Brain microvascular endothelial cell (primary cell): ENCODE data around the gene TRIM67.

Source experiments
- DNase-seq: peaks from one replicate; pipeline ENCODE4 v3.0.0-alpha.2; 2020
- H3K27ac ChIP-seq: fragments of 250-450 bp; sonication (Bioruptor Pico); 2 replicates; pipeline ENCODE4 v1.5.1; 2020; ENCODE audit warnings: mild to moderate bottlenecking, moderate library complexity
- H3K27me3 ChIP-seq: fragments of 250-450 bp; sonication (Bioruptor Pico); replicated peaks from 2 replicates; pipeline ENCODE4 v1.5.1; 2020; ENCODE audit warnings: mild to moderate bottlenecking
- H3K36me3 ChIP-seq: fragments of 250-450 bp; sonication (Bioruptor Pico); replicated peaks from 2 replicates; pipeline ENCODE4 v1.5.1; 2020; ENCODE audit warnings: mild to moderate bottlenecking
- H3K4me3 ChIP-seq: 2 replicates; pipeline ENCODE4 v1.5.1; 2011; ENCODE audit warnings: low read depth, mild to moderate bottlenecking, control low read depth, low read length, moderate library complexity
- in situ Hi-C: cut with HindIII; loops from 2 replicates; pipeline ENCODE4 v1.10.0; 2017; ENCODE audit warnings: low sequenced_read_pairs, low pct_ligation_motif_present
- TF ChIP-seq, protein P1 (sequence below): IDR thresholded peaks from 2 replicates; pipeline ENCODE4 v1.5.1; 2011; ENCODE audit warnings: low read depth, mild to moderate bottlenecking, moderate library complexity, low read length, control low read depth, inconsistent platforms; ENCODE audit errors: missing control alignments

The TRIM67 gene

DNA sequence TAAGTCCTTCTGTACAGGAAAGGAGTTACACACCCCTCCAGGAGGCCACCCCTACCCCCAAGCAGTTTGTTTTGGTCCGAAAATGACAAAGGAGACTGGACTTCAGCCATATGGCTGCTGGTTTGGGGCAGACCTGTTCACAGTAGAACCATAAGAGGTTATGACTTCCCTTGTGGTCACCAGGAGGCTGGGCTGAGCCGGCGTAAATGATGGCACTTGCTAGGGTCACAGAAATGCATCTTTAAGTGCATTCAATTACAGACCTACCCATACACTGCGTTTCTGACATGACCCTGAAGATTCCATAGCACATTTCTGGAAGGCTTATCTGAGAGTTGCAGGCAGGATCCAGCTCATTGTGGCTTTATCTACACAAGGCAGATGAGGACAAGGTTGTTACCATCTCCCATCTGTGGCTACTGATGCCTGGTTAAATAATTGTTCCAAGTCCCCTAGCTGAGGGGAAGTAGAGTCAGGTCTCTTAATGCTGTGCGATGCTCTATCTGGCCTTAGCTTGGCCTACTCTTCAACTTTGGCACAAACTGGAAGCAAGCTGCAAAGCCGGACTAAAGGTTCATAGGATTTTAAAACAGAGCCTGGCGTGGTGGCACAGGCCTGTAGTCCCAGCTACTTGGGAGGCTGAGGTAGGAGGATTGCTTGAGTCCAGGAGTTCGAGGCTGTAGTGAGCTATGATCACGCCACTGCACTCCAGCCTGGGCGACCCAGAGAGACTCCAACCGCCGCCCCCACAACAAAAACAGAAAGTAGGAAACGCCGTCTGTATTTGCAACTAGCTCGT, 1.7 kb upstream of the TRIM67 start:
- H3K27ac ChIP-seq, result no peak overlapping the region
- no peak for DNase-seq
- no peaks in the 10 kb centered on the region for H3K36me3 ChIP-seq
- no peak overlapping the region for H3K4me3 ChIP-seq
- peaks cover 15% of the 10 kb centered on the region for H3K27me3 ChIP-seq
- in situ Hi-C loops, result no loop called here
- TF ChIP-seq, protein P1, sequence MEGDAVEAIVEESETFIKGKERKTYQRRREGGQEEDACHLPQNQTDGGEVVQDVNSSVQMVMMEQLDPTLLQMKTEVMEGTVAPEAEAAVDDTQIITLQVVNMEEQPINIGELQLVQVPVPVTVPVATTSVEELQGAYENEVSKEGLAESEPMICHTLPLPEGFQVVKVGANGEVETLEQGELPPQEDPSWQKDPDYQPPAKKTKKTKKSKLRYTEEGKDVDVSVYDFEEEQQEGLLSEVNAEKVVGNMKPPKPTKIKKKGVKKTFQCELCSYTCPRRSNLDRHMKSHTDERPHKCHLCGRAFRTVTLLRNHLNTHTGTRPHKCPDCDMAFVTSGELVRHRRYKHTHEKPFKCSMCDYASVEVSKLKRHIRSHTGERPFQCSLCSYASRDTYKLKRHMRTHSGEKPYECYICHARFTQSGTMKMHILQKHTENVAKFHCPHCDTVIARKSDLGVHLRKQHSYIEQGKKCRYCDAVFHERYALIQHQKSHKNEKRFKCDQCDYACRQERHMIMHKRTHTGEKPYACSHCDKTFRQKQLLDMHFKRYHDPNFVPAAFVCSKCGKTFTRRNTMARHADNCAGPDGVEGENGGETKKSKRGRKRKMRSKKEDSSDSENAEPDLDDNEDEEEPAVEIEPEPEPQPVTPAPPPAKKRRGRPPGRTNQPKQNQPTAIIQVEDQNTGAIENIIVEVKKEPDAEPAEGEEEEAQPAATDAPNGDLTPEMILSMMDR, result no peak

DNA sequence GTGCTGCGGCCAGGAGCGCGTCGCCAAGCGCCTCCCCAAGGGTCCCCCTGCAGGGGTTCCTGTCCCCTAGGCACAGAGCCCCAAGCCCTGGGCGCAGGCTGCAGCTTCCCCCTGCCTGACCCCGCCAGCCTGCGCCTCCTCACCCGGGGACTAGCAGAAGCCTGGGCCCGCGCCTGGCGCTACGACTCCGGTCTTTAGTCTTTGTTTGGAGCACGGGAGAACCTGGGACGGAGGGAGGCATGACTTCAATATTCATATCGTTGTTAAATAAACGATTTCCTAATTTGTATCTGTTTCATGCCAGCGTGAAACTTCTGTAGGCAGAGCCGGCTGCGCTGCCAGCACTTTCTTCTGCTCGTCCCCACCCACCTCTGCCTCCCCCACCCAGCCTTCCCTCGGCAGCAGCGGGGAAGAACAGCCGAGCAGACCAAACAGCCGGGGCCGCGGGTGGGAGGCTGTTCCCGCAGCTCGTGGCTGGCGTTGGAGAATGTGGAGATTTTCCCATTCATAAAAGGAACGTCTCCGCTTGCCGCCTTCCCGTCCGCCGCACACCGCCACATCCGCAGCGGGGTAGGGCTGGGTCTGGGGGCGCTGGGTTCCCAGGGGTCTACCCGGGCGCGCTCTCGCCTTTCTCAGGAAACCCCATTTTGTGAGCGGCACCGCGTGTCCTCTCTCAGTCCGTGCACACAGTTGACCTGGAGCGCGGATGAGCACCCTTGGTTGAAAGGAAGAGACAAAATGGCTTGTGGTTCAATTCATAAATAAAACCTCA, 777 bp upstream of the TRIM67 start:
- Histone ChIP-seq H3K36me3 (no peaks in the 10 kb centered on the region), H3K27ac (no peak overlapping the region), H3K27me3 (peaks cover 15% of the 10 kb centered on the region), H3K4me3 (peak overlapping the region; percentile 59)
- in situ Hi-C loops, result no loop called here
- TF ChIP-seq, protein P1, result no peak
- DNase-seq, result no peak

DNA sequence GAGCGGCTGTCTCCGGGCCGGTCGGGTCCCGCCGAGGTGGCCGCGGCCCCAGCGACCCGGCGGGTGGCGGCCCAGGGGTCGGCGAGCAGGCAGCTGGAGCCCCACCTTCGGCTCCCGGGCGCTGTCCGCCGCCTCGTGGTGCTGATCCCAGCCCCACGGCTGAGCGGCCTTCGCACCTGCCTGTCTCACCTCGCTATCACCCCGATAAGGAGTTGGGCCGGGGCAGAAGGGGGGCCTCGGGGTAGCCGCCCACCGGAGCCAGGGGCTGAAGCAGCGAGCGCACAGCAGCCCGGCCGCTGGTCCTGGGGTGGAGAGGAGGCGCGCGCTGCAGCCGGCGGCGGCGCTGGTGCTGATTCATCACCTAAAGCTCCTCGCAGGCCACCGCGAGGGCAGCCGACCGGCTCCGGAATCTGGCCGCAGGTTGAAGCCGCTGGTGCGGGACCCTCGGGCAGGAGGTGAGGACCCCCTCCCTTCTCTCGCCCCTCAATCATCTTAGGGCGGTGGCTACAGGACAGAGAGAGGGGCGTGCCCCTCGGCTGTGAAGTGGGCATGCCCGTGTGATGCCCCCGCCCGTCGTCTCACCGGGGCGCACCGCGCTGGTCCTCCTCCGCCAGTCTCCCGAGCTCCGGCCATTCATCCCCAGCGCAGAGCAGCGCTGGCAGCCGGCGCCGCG, 575 bp downstream of the TRIM67 start:
- peak overlapping the region; percentile 59 for H3K4me3 ChIP-seq
- TF ChIP-seq, protein P1, result no peak
- no peak overlapping the region for H3K27ac ChIP-seq
- DNase-seq, result peak; percentile 28
- no peaks in the 10 kb centered on the region for H3K36me3 ChIP-seq
- in situ Hi-C loops, result no loop called here
- H3K27me3 ChIP-seq, result peaks cover 15% of the 10 kb centered on the region

DNA sequence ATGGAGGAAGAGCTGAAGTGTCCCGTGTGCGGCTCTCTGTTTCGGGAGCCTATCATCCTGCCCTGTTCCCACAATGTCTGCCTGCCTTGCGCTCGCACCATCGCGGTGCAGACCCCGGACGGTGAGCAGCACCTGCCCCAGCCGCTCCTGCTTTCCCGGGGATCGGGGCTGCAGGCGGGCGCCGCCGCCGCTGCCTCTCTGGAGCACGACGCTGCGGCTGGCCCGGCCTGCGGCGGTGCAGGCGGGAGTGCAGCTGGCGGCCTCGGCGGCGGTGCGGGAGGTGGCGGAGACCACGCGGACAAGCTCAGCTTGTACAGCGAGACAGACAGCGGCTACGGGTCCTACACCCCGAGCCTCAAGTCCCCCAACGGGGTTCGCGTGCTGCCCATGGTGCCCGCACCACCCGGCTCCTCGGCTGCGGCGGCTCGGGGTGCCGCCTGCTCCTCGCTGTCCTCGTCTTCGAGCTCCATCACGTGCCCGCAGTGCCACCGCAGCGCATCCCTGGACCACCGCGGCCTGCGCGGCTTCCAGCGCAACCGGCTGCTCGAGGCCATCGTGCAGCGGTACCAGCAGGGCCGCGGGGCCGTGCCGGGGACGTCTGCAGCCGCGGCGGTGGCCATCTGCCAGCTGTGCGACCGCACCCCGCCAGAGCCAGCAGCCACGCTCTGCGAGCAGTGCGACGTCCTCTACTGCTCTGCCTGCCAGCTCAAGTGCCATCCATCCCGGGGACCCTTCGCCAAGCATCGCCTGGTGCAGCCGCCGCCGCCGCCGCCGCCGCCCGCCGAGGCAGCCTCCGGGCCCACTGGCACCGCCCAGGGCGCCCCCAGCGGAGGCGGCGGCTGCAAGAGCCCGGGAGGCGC, 1.3 kb downstream of the TRIM67 start:
- Histone ChIP-seq H3K4me3 (peak overlapping the region; percentile 59), H3K27me3 (peaks cover 15% of the 10 kb centered on the region), H3K27ac (no peak overlapping the region), H3K36me3 (no peaks in the 10 kb centered on the region)
- in situ Hi-C loops, result no loop called here
- DNase-seq, result no peak
- TF ChIP-seq, protein P1, result no peak

DNA sequence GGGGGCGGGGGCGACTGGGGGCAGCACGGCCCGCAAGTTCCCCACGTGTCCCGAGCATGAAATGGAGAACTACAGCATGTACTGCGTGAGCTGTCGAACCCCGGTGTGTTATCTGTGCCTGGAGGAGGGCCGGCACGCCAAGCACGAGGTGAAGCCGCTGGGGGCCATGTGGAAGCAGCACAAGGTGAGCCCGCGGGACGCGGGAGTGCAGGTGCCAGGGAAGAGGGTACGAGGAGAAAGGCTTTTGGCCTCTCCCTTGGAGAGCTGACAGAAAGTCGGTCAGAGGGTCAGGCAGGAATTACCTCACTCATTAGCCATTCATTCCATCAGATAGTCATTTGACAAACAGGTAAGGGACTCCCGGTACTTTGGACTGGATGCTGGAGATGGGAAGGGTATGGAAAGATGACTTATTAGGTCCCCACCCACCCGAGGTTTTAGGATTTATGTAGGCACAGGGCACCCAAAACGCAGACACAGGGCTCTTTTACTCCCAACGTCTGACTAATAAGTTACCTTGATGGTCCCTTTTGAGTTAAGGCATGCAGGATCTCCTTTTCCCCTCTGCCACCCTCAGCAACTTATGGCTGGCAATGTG, 2.1 kb downstream of the TRIM67 start:
- in situ Hi-C loops, result no loop called here
- peaks cover 15% of the 10 kb centered on the region for H3K27me3 ChIP-seq
- TF ChIP-seq, protein P1, result no peak

More for the DNA sequence above, 2.1 kb downstream of the TRIM67 start:
- H3K27ac ChIP-seq, result no peak overlapping the region
- H3K4me3 ChIP-seq, result no peak overlapping the region
- H3K36me3 ChIP-seq, result no peaks in the 10 kb centered on the region
- DNase-seq, result no peak
